22Rv1 (cell line): ENCODE data around the gene ARHGAP10.

ENCODE experiments used
- H3K27ac ChIP-seq: fragments of 450-650 bp; 2 replicates; pipeline ENCODE4 v1.5.1; 2017
- ZFX ChIP-seq: fragments of 450-650 bp; IDR thresholded peaks from 2 replicates; pipeline ENCODE4 v1.6.1; 2017; ENCODE audit warnings: antibody characterized with exemption, borderline replicate concordance
- TF ChIP-seq, protein P1 (sequence below): fragments of 450-650 bp; IDR thresholded peaks from 2 replicates; pipeline ENCODE4 v1.5.1; 2017; ENCODE audit warnings: mild to moderate bottlenecking

Gene ARHGAP10

DNA sequence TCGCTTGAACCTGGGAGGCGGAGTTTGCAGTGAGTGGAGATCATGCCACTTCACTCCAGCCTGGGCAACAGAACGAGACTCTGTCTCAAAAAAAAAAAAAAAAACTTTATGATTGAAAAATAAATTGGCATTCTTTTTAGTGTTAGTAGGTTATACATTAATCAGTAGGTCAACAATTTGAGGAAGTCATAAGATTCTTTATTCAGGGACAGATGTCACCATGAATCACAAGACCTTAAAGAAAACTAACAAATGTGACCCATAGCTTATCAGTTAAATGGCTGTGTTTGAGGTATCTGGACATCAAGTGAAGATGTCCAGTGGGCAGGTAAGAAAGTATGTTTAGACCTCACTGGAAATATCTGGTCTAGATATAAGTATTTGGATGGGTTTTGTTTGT, 38.7 kb upstream of the ARHGAP10 start:
- no peak for TF ChIP-seq ZFX
- TF ChIP-seq, protein P1, sequence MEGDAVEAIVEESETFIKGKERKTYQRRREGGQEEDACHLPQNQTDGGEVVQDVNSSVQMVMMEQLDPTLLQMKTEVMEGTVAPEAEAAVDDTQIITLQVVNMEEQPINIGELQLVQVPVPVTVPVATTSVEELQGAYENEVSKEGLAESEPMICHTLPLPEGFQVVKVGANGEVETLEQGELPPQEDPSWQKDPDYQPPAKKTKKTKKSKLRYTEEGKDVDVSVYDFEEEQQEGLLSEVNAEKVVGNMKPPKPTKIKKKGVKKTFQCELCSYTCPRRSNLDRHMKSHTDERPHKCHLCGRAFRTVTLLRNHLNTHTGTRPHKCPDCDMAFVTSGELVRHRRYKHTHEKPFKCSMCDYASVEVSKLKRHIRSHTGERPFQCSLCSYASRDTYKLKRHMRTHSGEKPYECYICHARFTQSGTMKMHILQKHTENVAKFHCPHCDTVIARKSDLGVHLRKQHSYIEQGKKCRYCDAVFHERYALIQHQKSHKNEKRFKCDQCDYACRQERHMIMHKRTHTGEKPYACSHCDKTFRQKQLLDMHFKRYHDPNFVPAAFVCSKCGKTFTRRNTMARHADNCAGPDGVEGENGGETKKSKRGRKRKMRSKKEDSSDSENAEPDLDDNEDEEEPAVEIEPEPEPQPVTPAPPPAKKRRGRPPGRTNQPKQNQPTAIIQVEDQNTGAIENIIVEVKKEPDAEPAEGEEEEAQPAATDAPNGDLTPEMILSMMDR: no peak
- peak overlapping the region; percentile 24; the same call in 1 of the 2 replicates for H3K27ac ChIP-seq

DNA sequence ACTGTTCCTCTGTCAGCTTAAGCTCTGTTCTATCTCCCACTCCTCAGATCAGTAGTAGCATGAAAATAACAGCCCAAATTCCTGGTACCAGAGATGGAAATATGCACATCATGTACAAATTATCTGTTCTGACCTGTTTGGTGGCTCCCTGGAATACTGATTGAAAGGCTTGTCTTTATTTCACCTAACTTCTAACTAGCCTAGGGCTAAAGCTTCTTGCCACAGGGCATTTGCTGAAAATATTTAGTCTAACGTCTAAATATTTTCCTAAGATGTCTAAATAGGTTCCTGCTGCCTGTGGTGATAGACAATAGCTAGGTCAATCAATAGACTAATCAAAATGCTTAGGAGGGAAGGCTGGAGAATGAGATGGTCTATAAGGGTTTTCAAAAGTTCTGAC, 35.0 kb upstream of the ARHGAP10 start:
- TF ChIP-seq, protein P1: no peak
- TF ChIP-seq ZFX: no peak
- H3K27ac ChIP-seq: no peak overlapping the region

DNA sequence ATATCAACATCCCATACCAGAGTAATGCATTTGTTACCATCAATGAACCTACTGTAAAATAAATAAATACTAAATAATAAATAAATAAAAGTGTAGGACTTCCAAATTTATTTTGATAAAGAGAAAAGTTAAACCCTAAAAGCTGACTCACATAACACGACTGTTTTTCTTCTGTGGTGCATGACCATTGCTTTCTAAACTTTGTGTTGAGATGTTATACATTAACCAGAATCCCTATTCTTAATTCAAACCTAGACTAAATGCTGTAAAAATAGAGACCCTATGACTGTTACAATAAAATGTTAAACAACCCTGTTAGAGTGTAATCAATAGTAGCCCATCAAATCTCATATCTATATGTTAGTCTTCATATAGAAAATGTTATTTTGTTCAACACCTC, 27.0 kb upstream of the ARHGAP10 start:
- no peak overlapping the region for H3K27ac ChIP-seq
- no peak for TF ChIP-seq ZFX
- TF ChIP-seq, protein P1: no peak

DNA sequence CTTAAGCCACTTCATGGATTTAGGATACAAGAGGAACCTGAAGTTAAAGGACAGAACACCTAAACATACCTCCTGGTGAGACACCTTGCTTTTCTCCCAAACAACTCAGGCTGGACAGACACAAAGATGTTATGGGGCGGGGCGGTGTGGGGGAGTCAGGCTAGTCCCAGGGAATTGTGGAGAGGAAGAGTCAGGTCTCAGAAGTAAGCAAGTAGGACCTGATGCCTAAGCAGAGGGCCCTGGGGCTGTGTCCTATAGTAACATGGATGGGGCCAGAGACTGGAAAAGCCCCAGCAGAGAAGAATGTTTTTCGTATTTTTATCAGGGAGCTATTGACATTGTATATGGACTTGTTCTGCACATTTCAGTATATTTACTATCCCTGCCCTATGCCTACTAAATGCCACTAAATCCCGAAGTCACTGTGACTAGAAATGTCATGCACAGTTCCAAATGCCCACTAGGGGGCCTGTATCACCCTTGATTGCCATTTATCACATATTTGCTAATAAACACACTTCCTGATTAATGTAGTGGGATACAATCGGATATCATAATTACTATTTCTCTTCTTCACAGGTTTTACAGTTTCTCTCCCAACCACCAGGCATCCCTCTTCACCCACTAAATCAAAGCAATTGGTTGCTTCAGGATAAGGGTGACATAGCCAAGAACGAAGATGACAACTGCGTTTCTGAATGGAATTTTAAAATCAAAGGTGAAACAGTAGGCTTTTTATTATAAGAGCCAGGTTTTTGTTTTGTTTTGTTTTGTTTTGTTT, 23.8 kb upstream of the ARHGAP10 start:
- TF ChIP-seq, protein P1: peak; percentile 90
- no peak for TF ChIP-seq ZFX
- H3K27ac ChIP-seq: no peak overlapping the region

DNA sequence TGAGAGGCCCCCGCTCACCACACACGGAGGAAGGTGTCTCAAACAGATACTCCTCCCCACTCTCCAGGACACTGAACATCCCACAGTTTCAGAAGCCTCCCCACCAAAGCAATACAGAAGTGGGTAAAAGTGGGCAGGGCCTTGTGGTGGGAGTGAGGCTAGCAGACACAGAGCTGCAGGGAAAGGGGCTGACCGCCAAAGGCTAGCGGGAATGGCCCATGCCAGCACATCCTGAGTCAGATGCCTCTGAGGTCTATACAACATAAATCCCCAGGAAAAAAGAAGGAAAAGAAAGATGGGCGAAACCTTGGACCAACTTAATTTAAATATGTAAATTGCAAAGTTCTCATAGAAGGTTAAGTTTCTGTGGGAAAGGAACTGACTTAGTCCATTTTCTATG, 21.9 kb upstream of the ARHGAP10 start:
- H3K27ac ChIP-seq: no peak overlapping the region
- TF ChIP-seq, protein P1: no peak
- TF ChIP-seq ZFX: no peak

DNA sequence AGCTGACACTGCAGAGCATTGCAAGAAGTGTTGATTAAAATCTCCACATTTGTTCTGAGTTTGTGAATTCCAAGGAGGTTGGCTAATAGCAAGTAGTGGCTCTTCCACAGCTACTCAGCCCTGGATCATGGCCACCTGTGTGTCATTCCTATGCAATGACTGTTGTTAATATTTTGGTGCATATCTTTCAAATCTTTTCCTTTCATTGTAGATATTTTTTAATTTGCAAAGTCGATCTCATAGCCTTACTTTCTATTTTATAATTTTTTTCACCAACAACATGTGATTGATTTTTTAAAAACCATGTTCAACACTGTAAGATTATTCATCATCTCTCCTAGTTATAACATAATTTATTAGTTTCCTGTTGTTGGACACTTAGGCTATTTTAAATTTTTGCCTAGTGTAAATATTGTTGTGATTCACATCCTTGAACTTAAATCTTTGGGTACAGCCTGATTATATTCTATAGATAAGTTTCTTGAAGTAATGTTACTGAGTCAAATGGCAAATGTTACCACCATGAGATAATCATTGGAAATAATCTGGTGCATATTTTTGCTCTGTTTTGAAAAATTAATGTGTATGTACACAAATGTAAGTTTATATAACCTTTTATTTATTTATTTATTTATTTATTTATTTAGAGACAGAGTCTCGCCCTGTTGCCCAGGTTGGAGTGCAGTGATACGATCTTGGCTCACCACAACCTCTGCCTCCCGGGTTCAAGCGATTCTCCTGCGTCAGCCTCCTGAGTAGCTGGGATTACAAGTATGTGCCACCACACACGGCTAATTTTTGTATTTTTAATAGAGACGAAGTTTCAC, 17.1 kb upstream of the ARHGAP10 start:
- TF ChIP-seq ZFX: no peak
- TF ChIP-seq, protein P1: no peak
- no peak overlapping the region for H3K27ac ChIP-seq

DNA sequence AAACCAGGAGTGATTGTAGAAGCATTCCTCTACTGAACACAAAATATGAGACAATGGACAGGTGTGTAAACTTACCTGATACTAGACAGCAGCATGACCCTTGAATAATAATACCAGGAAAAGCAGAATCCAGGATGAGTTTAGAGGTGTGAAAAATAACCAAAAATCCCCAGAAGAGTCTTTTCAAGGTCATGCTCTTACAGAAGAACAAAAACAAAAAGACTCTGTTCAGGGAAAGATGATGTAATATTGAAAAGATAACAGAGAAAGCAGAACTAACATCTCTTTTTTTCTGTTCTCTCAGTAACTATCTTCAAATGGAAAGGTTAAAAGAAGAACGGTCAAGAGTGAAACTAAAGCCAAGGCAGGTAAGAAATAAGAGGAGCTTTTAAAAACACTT, 14.0 kb upstream of the ARHGAP10 start:
- TF ChIP-seq ZFX: no peak
- TF ChIP-seq, protein P1: no peak

More for the DNA sequence above, 14.0 kb upstream of the ARHGAP10 start:
- no peak overlapping the region for H3K27ac ChIP-seq
